Fibroblast of skin of left biceps (primary cell): ENCODE measurements around the gene CCDC93.

Experiments
- DNase-seq, 2 experiments: peaks; one replicate each; pipeline ENCODE4 v3.0.0-alpha.2; 2013; ENCODE audit warnings: low read depth in 2 of 2

CCDC93 gene

DNA sequence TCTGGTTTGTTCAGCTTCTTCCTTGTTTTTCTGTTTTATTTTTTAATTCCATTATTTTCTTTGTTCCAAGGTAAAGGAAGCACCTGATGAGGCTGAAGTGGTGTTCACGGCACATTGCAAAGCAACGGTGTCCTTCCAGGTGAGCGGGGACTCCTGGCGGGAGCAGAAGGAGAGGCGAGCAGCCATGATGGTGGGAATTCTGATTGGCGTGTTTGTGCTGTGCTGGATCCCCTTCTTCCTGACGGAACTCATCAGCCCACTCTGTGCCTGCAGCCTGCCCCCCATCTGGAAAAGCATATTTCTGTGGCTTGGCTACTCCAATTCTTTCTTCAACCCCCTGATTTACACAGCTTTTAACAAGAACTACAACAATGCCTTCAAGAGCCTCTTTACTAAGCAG, 110.9 kb downstream of the CCDC93 start:
- no peak for DNase-seq

DNA sequence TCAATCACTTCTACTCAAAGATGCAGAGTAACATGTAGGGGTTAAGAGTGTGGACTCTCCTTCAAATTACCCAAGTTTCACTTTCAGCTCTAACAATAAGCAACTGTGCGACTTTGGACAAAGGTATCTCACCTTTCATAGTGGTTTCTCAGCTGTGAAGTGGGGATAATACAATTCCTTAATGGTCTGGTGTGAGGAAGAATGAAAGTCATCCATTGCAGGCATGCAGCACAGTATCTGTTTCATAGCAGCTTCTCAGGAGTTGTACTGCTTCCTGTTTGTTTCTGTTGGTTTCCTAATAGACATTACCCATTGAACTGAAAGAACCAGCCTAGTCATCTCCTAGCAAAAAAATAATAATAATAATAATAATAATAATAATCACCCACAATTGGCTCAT, 125.0 kb downstream of the CCDC93 start:
- no peak for DNase-seq

DNA sequence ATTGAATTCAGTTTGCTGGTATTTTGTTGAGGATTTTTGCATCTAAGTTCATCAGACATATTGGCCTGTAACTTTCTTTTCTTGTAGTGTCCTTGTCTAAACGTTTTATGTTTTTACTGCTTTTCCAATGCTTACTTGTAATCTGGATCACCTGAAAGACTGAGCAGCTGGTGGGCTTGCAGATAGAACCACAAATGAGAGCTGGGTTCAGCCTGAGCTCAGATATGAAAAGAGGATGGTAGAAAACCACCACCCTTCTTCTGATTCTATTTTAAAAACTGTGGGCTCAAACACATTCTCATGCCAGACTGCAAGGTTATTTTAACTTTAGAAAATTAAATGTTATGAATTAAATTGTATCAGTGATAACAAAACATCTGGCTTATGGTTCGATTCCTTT, 128.6 kb downstream of the CCDC93 start:
- no peak for DNase-seq

GRCh38 chr2:117879003-117879402, 134.9 kb downstream of the CCDC93 start:
- no peak for DNase-seq

DNA sequence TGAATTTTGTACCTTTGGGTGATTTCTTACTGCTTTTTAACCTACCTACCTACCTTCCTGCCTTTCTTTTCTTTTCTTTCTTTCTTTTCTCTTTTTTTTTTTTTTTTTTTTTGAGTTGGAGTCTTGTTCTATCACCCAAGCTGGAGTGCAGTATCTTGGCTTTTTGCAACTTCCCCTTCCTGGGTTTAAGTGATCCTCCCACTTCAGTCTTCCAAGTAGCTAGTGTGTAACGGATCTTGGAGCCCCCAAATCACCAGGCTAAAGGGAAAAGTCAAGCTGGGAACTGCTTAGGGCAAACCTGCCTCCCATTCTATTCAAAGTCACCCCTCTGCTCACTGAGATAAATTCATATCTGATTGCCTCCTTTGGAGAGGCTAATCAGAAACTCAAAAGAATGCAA, 138.1 kb downstream of the CCDC93 start:
- DNase-seq = no peak
